Heart right ventricle (tissue), 16 donors: ENCODE data around the gene SLC38A3. TPM values are rescaled to one million over a fixed set of nuclear protein-coding genes. Genes with fewer than 3 reads are reported as not detected.

Experiments used
- ATAC-seq, 8 donors: fragments of 200-7000 bp; cut with Tn5 transposase; one replicate each; pipeline ENCODE4 v1.9.1; 2020; ENCODE audit warnings: mild to moderate bottlenecking in 8 of 8, moderate library complexity in 8 of 8, moderate number of reproducible peaks in 1 of 8
- DNase-seq, 2 donors: peaks; one replicate each; pipeline ENCODE4 v3.0.0-alpha.2; 2020
- H3K27ac ChIP-seq, 10 donors: fragments of 200-600 bp; sonication (generic) in 2 of 10; one replicate each; pipeline versions ENCODE4 v1.5.0 to v1.8.0; 2020 to 2022; ENCODE audit warnings: mild to moderate bottlenecking in 3 of 10
- H3K27me3 ChIP-seq, 7 donors: fragments of 200-600 bp; one replicate each; pipeline ENCODE4 v1.8.0; 2021 to 2022; ENCODE audit warnings: mild to moderate bottlenecking in 2 of 7
- H3K36me3 ChIP-seq, 9 donors: fragments of 200-600 bp; sonication (generic) in 1 of 9; one replicate each; pipeline versions ENCODE4 v1.5.0 to v1.8.0; 2020 to 2022; ENCODE audit warnings: mild to moderate bottlenecking in 2 of 9
- H3K4me1 ChIP-seq, 9 donors: fragments of 200-600 bp; sonication (generic) in 1 of 9; one replicate each; pipeline versions ENCODE4 v1.5.0 to v1.8.0; 2020 to 2022; ENCODE audit warnings: mild to moderate bottlenecking in 4 of 9
- H3K4me3 ChIP-seq, 10 donors: fragments of 200-600 bp; sonication (generic) in 2 of 10; one replicate each; pipeline versions ENCODE4 v1.5.0 to v1.8.0; 2020 to 2022; ENCODE audit warnings: mild to moderate bottlenecking in 7 of 10, moderate library complexity in 2 of 10
- H3K9me3 ChIP-seq, 11 donors: fragments of 200-600 bp in 10 of 11; sonication (generic) in 2 of 11; one replicate each; pipeline versions ENCODE4 v1.5.0 to v1.8.0; 2013 to 2022; ENCODE audit warnings: mild to moderate bottlenecking in 2 of 11, control low read depth in 1 of 11, moderate library complexity in 1 of 11
- WGBS, 2 donors: extraction: QIAGEN DNeasy Blood & Tissue Kit; methylation state at CpG; one replicate each; pipeline ENCODE4 v1.1.7; 2013; ENCODE audit warnings: inconsistent platforms in 1 of 2; 5-methylcytosine and 5-hydroxymethylcytosine counted together
- intact Hi-C, 10 donors: fragments of 100-400 bp; cut with DNase I; formaldehyde crosslinking; loops; one replicate each; pipeline versions ENCODE4 v1.11.1 to v1.14.2; 2022
- polyA plus RNA-seq, 2 donors: library from polyadenylated mRNA; stranded (reverse); fragments of 200-250 nt; gene quantifications; one replicate each; pipeline ENCODE4 v1.2.3, GENCODE V29; 2013
- total RNA-seq, 10 donors: library from RNA; stranded (reverse); fragmentation: NEBNext Ultra II Directional in 3 of 10; extraction: Animal tissue kit (Norgen Biotek cat#: 25700) in 3 of 10; gene quantifications; one replicate each; pipeline versions ENCODE4 v1.2.1 to v1.2.4, GENCODE V29; 2021 to 2023
- TF ChIP-seq, protein P1 (sequence below), 9 donors: fragments of 200-600 bp; sonication (generic) in 2 of 9; IDR thresholded peaks; one replicate each; pipeline versions ENCODE4 v1.5.0 to v1.8.0; 2021 to 2022; ENCODE audit warnings: antibody characterized with exemption in 9 of 9, mild to moderate bottlenecking in 5 of 9, moderate library complexity in 1 of 9
- donor health status: Arrhythmogenic right ventricular cardiomyopathy.
- donor health status: ischemic (EF 13 %, LVEDD 7.1; RV severe dilation, severe dysfunction).
- donor health status: healthy with polysubstance abuse.
- donor health status: DM: no; HTN: yes; CAD: no.
- donor health status: DM: no; HTN: no; CAD: no.
- donor health status: ischemic (EF 25% LVEDD 6.9; RV normal size, moderate dysfunction).
- donor health status: ischemic (EF 25% LVEDD 5.7; RV mildly dilated, moderate dysfunction).
- donor health status: healthy.
- donor health status: DM: yes; HTN: yes; CAD: no.
- donor health status: Ischemic cardiomyopathy.
- donor health status: ischemic (EF 35%, LVEDD 5.7; RV mildly dilated, moderate dysfunction).
- donor health status: nonischemic (EF 11% LVEDD 7.7; RV severe dilation, severe dysfunction).
- donor health status: DM: yes; HTN: yes; CAD: no.
- donor health status: PGD.
- donor health status: ischemic (EF 29% LVEDD 5.4; RV normal size, mild dysfunction).
- donor health status: nonischemic (EF 23%, LVEDD 6.1; RV moderate dilation, normal function).

The SLC38A3 gene
- total and polyA plus RNA-seq, 12 donors, result 1.4 to 16.4 (median 11.2) TPM

- Histone ChIP-seq H3K4me1 (peaks cover 49 to 84% (median 74%) of the 10 kb centered on the region in 9 donors), H3K27me3 (no peaks in the 10 kb centered on the region), H3K36me3 (peaks cover 0 to 12% (median 5%) of the 10 kb centered on the region in 9 donors), H3K9me3 (no peaks in the 10 kb centered on the region), H3K4me3 (no peak overlapping the region), H3K27ac (peak overlapping the region; percentile 41 to 91 (median 84))
- intact Hi-C loops, result no loop called here
- TF ChIP-seq, protein P1, sequence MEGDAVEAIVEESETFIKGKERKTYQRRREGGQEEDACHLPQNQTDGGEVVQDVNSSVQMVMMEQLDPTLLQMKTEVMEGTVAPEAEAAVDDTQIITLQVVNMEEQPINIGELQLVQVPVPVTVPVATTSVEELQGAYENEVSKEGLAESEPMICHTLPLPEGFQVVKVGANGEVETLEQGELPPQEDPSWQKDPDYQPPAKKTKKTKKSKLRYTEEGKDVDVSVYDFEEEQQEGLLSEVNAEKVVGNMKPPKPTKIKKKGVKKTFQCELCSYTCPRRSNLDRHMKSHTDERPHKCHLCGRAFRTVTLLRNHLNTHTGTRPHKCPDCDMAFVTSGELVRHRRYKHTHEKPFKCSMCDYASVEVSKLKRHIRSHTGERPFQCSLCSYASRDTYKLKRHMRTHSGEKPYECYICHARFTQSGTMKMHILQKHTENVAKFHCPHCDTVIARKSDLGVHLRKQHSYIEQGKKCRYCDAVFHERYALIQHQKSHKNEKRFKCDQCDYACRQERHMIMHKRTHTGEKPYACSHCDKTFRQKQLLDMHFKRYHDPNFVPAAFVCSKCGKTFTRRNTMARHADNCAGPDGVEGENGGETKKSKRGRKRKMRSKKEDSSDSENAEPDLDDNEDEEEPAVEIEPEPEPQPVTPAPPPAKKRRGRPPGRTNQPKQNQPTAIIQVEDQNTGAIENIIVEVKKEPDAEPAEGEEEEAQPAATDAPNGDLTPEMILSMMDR (IDR thresholded peaks at IDR 0.05), result no peak
- ATAC-seq, result no peak
- 94 to 100% methylated on average over 1 of the region's 1 CpG for WGBS, 2 donors
- no peak for DNase-seq
Observed at GRCh38 chr3:50169858-50170257, 35.2 kb upstream of the SLC38A3 start.

GRCh38 chr3:50170689-50171088 lies 34.4 kb upstream of the SLC38A3 start:
- H3K4me1 ChIP-seq, result peaks cover 41 to 75% (median 66%) of the 10 kb centered on the region in 9 donors
- peaks cover 0 to 20% (median 5%) of the 10 kb centered on the region in 9 donors for H3K36me3 ChIP-seq
- ATAC-seq, result peak; percentile 57 to 84 (median 74)
- WGBS, 2 donors, result 68 to 71% methylated on average over 10 of the region's 10 CpGs
- H3K27me3 ChIP-seq, result no peaks in the 10 kb centered on the region
- intact Hi-C loops, result no loop called here
- no peaks in the 10 kb centered on the region for H3K9me3 ChIP-seq
- TF ChIP-seq, protein P1 (IDR thresholded peaks at IDR 0.05), result no peak
- H3K27ac ChIP-seq, result peak overlapping the region; percentile 41 to 91 (median 84)
- peak overlapping the region in 1 of 10 donors; percentile 19 for H3K4me3 ChIP-seq
- peak; percentile 64 to 85 for DNase-seq

GRCh38 chr3:50171540-50172301 lies 33.4 kb upstream of the SLC38A3 start:
- Histone ChIP-seq H3K36me3 (peaks cover 0 to 29% (median 5%) of the 10 kb centered on the region in 9 donors), H3K4me3 (no peak overlapping the region), H3K27ac (peak overlapping the region in 9 of 10 donors; percentile 73 to 91 (median 82)), H3K4me1 (peaks cover 33 to 65% (median 56%) of the 10 kb centered on the region in 9 donors), H3K27me3 (no peaks in the 10 kb centered on the region), H3K9me3 (no peaks in the 10 kb centered on the region)
- DNase-seq (no peak), ATAC-seq (peak in 3 of 8 donors; percentile 0 to 12 (median 7))
- intact Hi-C loops, result loop anchor here in 1 of 10 donors (1.0 kb wide), 1 partner anchor 14 kb away; no protein-coding TSS in a partner anchor
- TF ChIP-seq, protein P1 (IDR thresholded peaks at IDR 0.05), result no peak
- WGBS, 2 donors, result 63 to 76% methylated on average over 21 of the region's 21 CpGs

DNA sequence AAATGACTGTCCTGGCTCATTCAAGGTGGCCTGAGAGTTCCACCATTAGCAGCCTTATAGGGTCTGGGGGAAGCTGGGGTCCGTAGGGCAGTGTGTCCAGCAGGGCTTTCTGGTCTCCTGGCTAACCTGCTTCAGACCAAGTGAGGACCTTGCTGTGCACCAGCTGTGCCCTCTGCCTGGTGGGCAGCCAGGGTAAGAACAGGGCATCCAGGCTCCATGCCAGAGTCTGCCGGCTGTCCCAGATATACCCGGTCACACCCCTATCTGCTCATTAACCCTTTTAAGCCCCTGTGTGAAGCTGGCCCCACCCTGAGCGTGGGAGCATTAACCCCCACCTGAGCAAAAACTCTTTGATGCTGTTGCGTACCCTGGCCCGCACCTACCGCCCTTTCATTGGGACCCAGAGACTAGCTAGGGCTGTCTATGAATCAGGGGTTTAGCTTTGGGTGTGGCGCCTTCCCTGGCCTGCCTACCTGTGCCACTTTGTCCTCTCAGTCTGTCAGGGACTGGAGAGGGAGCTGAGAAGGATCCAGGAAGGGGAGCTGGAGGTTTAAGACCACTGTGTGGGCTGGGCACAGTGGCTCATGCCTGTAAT lies 32.3 kb upstream of the SLC38A3 start:
- TF ChIP-seq, protein P1 (IDR thresholded peaks at IDR 0.05), result no peak
- H3K9me3 ChIP-seq, result no peaks in the 10 kb centered on the region
- H3K4me3 ChIP-seq, result no peak overlapping the region
- H3K27ac ChIP-seq, result peak overlapping the region in 4 of 10 donors; percentile 23 to 91 (median 78)
- H3K27me3 ChIP-seq, result no peaks in the 10 kb centered on the region
- intact Hi-C loops, result loop anchor here in 1 of 10 donors (1.0 kb wide), 1 partner anchor 15 kb away; no protein-coding TSS in a partner anchor
- peaks cover 0 to 37% (median 5%) of the 10 kb centered on the region in 9 donors for H3K36me3 ChIP-seq
- WGBS, 2 donors, result 64 to 65% methylated on average over 8 of the region's 8 CpGs
- peaks cover 28 to 55% (median 46%) of the 10 kb centered on the region in 9 donors for H3K4me1 ChIP-seq
- ATAC-seq, result peak in 5 of 8 donors; percentile 25 to 71 (median 46)
- DNase-seq, result peak in 1 of 2 donors; percentile 53
